Measurements from ENCODE around the gene C5orf34.
A peak's percentile ranks its signal among the peaks of the same experiment; 100 is the strongest.
"Not testable (repeated sequence)": the region's sequence is repeated elsewhere in the genome, so short reads cannot be mapped to it uniquely, and the experiment has no call there.

The C5orf34 gene

DNA sequence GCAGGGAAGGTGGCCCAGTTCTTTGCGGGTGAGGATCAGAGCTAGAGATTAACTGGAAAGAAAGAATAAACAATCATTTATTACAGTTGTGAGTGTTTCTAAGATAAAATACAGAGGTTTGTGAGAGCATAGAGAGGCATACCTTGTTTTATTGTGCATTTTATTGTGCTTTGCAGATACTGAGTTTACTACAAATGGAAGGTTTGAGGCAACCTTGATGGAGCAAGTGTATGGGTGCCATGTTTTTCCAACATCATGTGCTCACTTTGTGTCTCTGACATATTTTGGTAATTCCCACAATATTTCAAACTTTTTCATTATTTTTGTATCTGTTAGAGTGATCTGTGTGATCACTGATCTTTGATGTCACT is 715 bp upstream of the C5orf34 start:
- no peak for DNase-seq (ENCODE audit: low read depth in 2 of 2)

DNA sequence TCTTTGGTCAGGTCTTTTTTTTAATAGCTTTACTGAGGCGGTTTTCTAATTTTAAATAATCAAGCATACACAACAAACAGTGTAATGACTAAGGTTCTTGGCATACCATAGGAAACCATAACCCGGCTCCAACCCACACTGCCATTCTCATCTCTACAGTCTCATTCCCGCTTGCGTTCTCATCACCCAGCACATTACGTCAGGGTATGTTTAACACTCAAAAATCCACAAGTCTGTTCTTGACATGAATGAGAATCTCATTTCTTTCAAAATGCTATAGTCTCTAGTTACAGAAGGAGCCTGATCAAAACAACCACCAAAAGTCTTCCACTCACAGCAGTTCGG is 505 bp downstream of the C5orf34 start:
- DNase-seq (ENCODE audit: low read depth in 2 of 2) = peak; percentile 6 to 23

DNA sequence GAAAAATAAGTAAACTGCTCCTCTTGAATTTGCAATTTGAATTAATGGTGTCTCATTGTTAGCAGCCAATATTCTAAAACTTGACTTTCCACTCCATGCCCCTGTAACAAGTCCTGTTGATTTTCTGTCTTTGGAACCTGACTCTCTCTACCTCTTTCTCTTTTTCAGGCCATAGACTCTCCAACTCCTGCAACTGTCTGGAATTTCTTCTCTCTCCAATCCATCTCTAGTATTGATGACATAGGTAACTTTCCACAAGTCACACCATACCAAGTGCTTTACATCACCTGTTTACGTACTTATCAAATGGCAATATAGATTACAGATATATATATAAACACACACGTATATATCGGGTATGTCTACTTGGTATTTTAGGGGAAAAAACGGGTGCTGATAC is 923 bp downstream of the C5orf34 start:
- no peak for DNase-seq (ENCODE audit: low read depth in 2 of 2)

DNA sequence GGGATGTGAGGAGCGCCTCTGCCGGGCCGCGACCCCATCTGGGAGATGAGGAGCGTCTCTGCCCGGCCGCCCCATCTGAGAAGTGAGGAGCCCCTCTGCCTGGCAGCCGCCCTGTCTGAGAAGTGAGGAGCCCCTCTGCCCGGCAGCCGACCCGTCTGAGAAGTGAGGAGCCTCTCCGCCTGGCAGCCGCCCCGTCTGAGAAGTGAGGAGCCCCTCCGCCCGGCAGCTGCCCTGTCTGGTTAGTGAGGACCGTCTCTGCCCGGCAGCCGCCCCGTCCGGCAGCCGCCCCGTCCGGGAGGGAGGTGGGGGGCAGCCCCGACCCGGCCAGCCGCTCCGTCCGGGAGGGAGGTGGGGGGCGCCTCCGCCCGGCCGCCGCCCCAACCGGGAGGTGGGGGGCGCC is 3.9 kb downstream of the C5orf34 start:
- DNase-seq (ENCODE audit: low read depth in 2 of 2) = not testable (repeated sequence)

DNA sequence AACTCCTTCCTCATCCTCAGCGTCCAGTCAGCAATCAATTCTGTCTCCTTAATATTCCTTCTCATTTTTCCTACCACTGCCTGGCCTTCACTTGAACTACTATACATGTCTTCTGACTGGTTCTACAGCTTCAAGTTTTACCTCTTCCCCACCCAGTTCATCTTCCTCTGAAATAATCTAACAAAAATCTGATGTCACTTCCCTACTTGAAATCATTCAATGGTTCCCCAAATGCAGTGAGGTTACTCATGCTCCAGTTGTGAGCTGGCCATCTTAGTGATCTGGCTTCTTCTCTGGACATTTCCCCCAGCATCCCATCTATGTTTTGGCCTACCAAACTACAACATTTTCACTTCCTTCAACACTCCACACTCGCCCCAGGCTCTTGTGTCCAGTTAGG is 16.4 kb downstream of the C5orf34 start:
- no peak for DNase-seq (ENCODE audit: low read depth in 2 of 2)

DNA sequence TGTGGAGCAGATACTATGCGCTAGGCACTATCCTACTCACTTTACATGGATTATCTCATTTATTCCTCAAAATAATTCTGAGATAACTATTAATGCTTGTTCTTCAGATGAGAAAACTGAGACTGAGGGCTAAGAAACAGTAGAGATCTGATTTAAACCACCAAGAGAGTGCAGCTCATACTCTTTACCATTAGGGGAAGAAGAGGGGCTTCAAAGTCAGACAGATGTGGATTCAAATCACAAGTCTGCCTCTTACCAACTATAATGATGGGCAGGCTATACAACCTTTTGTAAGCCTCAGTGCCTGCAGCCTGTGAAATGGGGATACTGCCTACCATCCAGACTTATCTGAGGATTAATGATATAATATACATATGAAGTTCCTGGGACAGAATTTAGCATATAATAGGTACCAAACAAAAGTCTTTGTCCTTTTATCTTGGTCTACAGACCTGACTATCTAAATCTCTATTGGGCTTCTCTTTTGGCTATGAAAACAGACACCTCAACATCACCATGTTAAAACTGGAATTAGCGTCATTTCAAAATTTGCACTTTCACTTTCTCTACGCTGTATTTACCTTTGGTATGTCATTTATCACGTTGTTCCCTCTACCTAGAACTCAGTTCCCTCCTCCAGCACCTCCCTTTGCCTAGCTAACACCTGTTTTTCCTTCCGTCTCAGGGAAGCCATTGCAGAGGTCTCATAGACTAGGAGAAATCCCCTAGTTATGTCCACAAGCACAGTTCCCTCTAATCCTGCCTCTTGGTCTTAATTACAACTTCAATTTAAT is 17.4 kb downstream of the C5orf34 start:
- no peak for DNase-seq (ENCODE audit: low read depth in 2 of 2)

DNA sequence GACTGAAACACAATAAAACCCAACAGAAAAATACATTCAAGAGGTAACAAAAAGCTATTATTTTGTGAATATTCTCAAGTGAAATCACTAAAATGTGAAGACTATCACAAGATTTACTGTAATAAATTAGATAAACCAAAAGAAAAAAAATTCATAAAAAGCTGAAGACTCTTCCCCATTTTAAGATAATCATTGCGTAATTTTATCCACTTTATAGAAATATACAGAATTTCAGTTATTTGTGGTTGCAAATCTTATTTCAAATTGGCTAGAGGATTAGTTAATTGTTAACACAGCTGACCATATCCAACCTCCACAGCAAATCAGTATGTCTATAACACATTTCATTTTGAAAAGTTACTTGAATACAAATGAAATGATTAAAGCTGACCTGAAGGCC is 23.6 kb downstream of the C5orf34 start:
- no peak for DNase-seq (ENCODE audit: low read depth in 2 of 2)

DNA sequence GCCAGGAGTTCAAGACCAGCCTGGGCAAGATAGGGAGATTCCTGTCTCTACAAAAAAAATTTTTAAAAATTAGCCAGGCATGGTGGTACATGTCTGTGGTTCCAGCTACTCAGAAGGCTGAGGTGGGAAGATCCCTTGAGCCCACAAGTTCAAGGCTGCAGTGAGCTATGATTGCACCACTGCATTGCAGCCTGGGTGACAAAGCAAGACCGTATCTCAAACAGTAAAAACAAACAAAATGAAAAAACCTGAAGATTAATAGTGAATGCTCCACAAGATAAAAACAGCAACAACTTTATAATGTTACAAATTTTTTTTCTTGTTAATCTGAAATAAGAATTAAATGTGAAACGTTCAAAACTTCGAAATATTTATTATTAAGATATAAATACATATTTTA is 28.6 kb downstream of the C5orf34 start:
- no peak for DNase-seq (ENCODE audit: low read depth in 2 of 2)

DNA sequence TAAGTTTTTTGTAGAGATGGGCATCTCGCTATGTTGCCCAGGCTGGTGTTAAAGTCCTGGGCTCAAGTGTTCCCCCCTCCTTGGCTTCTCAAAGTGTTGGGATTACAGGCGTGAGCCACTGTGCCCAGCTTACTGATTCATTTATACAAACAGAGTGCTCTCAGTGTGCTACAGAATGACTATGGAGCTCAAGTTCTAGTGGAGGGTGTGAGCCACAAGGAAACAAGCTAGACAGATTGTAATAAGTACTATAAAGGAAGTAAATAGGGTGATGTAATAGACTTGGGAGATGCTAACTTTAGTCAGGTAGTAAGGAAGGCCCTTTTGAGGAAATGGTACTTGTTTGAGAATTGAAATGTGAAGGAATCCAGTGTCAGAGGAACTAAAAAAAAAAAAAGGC is 29.5 kb downstream of the C5orf34 start:
- no peak for DNase-seq (ENCODE audit: low read depth in 2 of 2)

DNA sequence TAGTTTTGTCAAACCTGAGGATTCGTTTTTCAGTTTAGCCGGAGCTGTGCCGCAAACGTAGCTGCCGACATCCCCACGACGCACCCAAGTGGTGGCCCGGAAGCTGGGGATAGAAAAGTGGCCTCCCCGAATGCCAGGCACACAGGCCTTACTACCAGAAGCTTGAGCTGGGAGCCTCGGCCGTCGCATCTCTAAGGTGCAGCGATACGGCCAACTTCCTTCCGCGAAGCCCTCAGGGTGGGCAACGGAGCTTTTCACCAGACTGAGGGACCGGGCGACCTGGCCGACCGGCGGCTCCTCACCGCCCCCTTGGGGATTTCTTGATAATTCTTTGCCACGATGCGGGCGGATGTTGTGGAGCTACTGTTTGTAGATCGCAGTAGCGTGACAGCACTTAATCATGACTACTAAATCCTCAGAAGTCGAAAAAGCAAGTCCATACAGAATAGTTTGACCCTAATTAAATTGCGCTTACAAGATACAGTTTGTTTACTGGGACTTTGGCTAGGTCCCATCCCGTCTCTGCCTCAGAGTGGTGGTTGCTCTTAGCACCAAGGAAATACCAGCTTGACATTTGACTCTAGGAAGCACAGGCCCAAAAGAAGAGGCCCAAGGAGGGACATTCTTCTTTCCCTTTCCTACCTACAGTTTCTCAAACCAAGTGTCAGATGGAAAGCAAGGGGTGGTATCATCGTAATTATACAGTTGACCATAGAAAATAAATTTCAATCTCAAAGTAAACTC is 30.7 kb downstream of the C5orf34 start:
- DNase-seq (ENCODE audit: low read depth in 2 of 2) = peak; percentile 73 to 75

DNA sequence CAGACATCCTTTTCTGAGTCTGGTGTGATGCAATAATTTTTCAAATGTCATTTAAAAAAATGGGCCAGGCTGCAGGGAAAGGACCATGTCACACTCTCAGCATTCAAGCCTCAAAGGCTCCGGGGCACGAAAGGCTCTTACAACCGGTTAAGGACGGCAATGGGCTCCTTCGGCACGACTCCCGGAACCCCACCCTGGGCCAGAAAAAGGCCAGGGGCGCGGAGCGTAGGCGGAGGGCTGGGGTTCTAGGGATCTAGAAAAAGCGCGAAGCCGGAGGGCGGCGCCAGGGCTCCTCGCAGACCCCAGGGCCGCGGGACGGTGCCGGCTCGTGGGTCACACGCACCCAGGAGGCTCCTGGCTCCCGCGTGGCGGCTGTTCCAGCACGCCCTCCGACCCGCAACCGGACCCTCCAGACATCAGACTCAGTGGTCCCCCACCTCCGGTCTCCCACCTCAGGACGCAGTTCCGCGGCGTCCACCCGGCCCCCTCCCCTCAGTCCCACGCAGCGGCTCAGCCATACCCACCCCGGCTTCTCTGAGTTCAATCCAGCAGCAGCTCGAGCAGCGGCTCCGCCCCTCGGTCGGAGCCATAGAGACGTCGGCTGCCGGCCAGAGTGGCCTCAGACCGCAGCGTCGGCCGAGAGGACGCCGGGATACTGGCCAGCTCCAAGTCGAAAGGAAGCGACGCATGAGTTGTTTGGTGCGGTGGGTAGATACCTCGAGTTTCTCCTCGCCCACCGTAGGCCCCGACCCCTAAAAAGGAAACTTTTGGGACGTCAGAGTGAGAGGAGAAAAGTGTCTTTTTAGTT is 31.4 kb downstream of the C5orf34 start, which contains the start of gene TMEM267:
TMEM267 (minus strand) TSS at position 568 of the 808 bp plus-strand sequence. CDS start 29,896 bp downstream, outside the sequence.
- DNase-seq (ENCODE audit: low read depth in 2 of 2) = peak; percentile 75 to 79

DNA sequence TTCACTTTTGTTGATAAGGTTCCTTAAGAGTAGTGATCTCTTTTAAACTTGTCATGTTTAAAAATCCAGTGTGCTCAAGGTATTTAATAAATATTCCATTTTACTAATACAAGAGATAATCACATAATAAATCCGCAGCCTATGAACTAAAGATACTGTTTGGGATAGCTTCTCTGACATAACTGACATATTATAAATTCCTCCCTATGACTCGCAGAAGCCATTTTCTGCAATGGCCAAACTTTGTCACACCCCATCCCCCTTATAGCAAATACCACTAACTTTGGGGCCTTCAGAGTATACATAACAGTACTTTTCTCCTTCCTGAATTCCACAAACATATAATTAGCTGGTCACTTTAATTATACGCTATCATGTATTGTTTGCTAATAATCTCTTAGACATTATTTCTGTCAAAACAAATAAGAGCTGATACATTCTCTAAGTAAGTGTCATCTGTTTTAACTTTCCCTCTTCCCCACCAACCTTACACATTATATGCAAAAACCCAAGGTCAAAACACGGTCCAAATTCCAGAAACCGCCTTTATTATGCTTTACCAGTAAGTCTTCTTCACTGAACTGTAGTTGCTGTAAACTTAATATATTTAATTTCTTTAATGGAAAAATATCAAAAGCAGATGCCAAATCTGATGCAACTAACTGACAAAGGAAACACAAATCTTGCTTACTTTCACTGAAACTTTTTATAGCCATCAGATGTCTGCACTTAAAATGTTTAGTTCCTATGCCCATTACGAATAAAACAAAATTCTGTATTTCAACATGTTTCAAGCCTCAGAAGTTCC is 32.3 kb downstream of the C5orf34 start:
- no peak for DNase-seq (ENCODE audit: low read depth in 2 of 2)

DNA sequence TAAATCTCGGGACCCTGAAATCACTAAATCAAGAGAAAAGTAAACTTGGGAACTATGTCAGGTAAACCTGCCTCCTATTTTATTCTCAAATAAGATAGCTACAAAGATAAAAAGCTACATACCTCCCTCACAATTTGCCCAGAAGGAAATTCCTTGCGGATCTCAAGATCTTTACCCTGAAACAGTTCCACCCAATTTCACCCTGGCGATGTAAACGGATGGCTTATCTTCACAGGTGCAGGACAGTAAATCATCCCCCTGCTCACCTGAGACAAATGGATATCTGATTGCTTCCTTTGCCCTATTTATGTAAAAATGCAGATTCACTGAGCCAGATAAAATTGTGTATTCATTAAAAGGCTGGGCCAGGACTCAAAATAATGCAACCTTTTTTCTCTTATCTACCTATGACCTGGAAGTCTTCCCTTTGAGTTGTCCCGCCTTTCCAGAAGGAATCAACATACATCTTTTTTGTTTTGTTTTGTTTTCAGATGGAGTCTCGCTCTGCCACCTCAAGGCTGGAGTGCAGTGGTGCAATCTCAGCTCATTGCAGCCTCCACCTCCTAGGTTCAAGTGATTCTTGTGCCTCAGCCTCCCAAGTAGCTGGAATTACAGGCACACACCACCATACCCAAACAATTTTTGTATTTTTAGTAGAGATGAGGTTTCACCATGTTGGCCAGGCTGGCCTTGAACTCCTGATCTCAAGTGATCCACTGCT is 45.1 kb downstream of the C5orf34 start:
- DNase-seq (ENCODE audit: low read depth in 2 of 2) = no peak

DNA sequence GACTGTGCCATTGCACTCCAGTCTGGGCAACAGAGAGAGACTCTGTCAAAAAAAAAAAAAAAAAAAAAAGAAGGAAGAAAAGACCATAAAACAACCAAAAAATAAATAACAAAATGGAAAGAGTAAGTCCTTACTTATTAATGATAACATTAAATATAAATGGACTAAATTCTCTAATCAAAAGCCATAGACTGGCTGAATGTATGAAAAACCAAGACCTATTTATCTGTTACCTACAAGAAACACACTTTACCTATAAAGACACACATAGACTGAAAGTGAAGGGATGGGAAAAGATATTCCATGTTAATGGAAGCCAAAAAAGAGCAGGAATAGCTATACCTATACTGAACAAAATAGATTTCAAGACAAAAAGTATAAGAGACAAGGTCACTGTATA is 47.8 kb downstream of the C5orf34 start:
- no peak for DNase-seq (ENCODE audit: low read depth in 2 of 2)

DNA sequence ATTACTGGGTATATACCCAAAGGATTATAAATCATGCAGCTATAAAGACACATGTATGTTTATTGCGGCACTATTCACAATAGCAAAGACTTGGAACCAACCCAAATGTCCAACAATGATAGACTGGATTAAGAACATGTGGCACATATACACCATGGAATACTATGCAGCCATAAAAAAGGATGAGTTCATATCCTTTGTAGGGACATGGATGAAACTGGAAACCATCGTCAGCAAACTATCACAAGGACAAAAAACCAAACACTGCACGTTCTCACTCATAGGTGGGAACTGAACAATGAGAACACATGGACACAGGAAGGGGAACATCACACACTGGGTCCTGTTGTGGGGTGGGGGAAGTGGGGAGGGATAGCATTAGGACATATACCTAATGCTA is 49.5 kb downstream of the C5orf34 start:
- not testable (repeated sequence) for DNase-seq (ENCODE audit: low read depth in 2 of 2)

DNA sequence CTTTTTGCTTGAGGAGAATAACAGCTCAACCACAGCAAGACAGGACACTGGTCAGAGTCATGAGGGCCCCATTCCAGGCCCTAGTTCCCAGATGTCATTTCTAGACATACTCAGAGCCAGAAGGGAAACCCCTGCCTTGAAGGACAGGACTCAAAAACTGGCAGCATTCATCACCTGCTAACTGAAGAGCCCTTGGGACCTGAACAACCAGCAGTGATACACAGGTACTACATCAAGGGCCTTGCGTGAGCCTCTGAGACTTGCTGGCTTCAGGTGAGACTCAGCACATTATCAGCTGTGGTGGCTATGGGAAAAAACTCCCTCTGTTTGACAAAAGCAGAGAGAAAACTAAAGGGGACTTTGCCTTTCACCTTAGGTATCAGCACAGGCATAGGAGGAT is 53.9 kb downstream of the C5orf34 start:
- no peak for DNase-seq (ENCODE audit: low read depth in 2 of 2)

DNA sequence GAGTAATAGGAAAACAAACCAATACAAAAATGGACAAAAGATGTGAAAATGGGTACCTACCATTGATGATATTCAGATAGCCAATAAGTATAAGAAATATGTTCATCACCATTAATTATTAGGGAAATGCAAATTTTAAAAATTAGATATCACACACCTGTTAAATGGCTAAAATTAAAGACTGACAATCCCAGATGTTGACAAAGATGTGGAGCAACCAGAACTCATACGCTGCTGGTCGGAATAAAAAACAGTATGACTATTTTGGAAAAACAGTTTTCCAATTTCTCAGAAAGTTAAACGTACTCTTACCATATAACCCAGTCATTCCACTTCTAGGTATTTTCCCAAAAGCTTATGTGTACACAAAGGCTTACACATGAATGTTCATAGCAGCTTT is 58.4 kb downstream of the C5orf34 start:
- DNase-seq (ENCODE audit: low read depth in 2 of 2) = no peak

DNA sequence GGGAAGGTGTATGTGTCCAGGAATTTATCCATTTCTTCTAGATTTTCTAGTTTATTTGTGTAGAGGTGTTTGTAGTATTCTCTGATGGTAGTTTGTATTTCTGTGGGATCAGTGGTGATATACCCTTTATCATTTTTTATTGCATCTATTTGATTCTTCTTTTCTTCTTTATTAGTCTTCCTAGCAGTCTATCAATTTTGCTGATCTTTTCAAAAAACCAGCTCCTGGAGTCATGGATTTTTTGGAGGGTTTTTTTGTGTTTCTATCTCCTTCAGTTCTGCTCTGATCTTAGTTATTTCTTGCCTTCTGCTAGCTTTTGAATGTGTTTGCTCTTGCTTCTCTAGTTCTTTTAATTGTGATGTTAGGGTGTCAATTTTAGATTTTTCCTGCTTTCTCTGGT is 73.4 kb downstream of the C5orf34 start:
- not testable (repeated sequence) for DNase-seq (ENCODE audit: low read depth in 2 of 2)

DNA sequence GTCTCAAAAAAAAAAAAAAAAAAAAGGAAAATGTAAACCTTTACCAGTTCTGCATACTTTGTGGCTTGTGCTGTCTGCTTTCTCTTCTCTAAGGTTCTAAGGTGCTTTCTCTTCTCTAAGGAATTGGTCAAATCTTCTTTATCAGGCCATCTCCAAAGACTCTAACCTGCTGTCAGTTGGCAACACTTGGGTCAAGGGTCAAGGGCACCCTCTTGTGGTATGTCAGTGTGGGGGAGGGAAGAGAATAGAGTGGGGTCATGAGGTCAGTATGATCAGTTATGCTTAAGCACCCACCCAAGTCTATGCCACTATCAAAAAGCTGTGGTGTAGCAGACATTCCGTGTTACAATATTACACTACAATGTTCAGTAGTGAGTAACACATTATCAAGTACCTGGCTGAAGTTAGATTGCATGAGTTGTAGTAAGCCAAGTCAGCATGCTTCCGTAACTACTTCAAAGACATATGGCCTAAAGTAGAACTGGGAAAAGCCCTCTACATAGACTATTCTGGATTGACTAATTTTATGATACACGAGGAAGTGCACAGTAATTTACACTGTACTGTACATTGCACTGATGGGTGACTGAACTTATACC is 77.8 kb downstream of the C5orf34 start:
- DNase-seq (ENCODE audit: low read depth in 2 of 2) = no peak

All from stimulated activated CD8-positive, alpha-beta memory T cell treated with anti-CD3 and anti-CD28 coated beads, Interleukin-2, amount 100 ng/mL, for 48 hours (primary cell).